Ovary (tissue), 3 donors: ENCODE results near the gene HS3ST4.

Source experiments
- EP300 ChIP-seq: sonication (generic); formaldehyde crosslinking; IDR thresholded peaks from one replicate; pipeline ENCODE4 v1.6.1; 2017; ENCODE audit warnings: antibody characterized with exemption
- TF ChIP-seq, protein P1 (sequence below), 3 donors: fragments of 450-650 bp in 2 of 3; fragments of 200-600 bp in 1 of 3; IDR thresholded peaks; one replicate each; pipeline versions ENCODE4 v1.5.1 to v1.8.0; 2016 to 2022; ENCODE audit warnings: antibody characterized with exemption in 3 of 3, mild to moderate bottlenecking in 1 of 3
- donor health status: DM: no; HTN: no; CAD: no.

DNA sequence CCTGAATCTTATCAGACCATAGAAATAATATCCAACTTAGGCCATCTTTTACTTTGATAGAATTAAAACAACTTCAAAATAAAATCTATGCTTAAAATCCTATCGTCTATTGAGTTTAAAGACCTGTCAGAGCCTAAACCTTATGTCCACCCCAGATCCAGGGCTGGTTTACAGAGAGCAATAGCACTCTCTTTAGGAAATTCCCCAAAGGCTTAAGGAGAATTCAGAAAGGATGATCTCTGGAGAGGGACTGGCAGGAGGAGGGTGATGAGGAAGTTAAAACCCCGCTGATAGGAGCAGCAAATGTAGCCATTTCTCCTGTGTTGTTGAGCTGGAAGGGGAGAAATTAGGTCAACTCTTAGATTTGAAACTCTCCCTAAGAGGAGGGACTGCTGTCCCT is 175.3 kb downstream of the HS3ST4 start:
- TF ChIP-seq, protein P1, sequence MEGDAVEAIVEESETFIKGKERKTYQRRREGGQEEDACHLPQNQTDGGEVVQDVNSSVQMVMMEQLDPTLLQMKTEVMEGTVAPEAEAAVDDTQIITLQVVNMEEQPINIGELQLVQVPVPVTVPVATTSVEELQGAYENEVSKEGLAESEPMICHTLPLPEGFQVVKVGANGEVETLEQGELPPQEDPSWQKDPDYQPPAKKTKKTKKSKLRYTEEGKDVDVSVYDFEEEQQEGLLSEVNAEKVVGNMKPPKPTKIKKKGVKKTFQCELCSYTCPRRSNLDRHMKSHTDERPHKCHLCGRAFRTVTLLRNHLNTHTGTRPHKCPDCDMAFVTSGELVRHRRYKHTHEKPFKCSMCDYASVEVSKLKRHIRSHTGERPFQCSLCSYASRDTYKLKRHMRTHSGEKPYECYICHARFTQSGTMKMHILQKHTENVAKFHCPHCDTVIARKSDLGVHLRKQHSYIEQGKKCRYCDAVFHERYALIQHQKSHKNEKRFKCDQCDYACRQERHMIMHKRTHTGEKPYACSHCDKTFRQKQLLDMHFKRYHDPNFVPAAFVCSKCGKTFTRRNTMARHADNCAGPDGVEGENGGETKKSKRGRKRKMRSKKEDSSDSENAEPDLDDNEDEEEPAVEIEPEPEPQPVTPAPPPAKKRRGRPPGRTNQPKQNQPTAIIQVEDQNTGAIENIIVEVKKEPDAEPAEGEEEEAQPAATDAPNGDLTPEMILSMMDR (IDR thresholded peaks at IDR 0.05), result no peak
- TF ChIP-seq EP300, result no peak
